Kidney epithelial cell (primary cell): Measurements from ENCODE around the gene SLFN12. TPM values are rescaled to one million over a fixed set of nuclear protein-coding genes. Genes with fewer than 3 reads are reported as not detected.
"Not testable (repeated sequence)": the region's sequence is repeated elsewhere in the genome, so short reads cannot be mapped to it uniquely, and the experiment has no call there.

ENCODE experiments used
- DNase-seq: peaks from one replicate; pipeline ENCODE4 v3.0.0-alpha.2; 2010; ENCODE audit warnings: low read depth
- H3K27me3 ChIP-seq: 2 replicates; pipeline ENCODE4 v1.6.0; 2011; ENCODE audit warnings: low read length; ENCODE audit not compliant: control insufficient read depth, insufficient read depth
- H3K36me3 ChIP-seq: 2 replicates; pipeline ENCODE4 v1.5.1; 2011; ENCODE audit warnings: low read length; ENCODE audit not compliant: control insufficient read depth, insufficient read depth
- H3K4me3 ChIP-seq: 2 replicates; pipeline ENCODE4 v1.5.1; 2011; ENCODE audit warnings: low read depth, mild to moderate bottlenecking, control low read depth, low read length
- CTCF ChIP-seq: IDR thresholded peaks from 2 replicates; pipeline ENCODE4 v1.5.1; 2011; ENCODE audit warnings: mild to moderate bottlenecking, moderate library complexity, low read length, control low read depth, inconsistent platforms; ENCODE audit not compliant: insufficient read depth, poor library complexity, severe bottlenecking
- total RNA-seq: library from RNA; depleted of rRNA; stranded (reverse); fragments of >200 nt; gene quantifications from 2 replicates; pipeline ENCODE4 v1.2.3, GENCODE V29; 2015

SLFN12 gene
- total RNA-seq, 1 donor from 2014 or later = 12.8 TPM

- H3K27me3 ChIP-seq = peaks cover 7% of the 10 kb centered on the region
- TF ChIP-seq CTCF = no peak
- no peak for DNase-seq
- peak overlapping the region; percentile 57 for H3K4me3 ChIP-seq
- H3K36me3 ChIP-seq = no peaks in the 10 kb centered on the region
These were observed 15.2 kb upstream of the SLFN12 start for GRCh38 chr17:35447499-35447898.

GRCh38 chr17:35438433-35438832, 6.1 kb upstream of the SLFN12 start:
- no peak for TF ChIP-seq CTCF
- no peak for DNase-seq
- Histone ChIP-seq H3K27me3 (no peaks in the 10 kb centered on the region), H3K4me3 (no peak overlapping the region), H3K36me3 (no peaks in the 10 kb centered on the region)

- Histone ChIP-seq H3K36me3 (no peaks in the 10 kb centered on the region), H3K4me3 (peak overlapping the region; percentile 70), H3K27me3 (no peaks in the 10 kb centered on the region)
- TF ChIP-seq CTCF = peak; percentile 40
- peak; percentile 99 for DNase-seq
These were observed 985 bp upstream of the SLFN12 start for GRCh38 chr17:35433075-35433894.

GRCh38 chr17:35429702-35430101, 2.6 kb downstream of the SLFN12 start:
- DNase-seq = no peak
- TF ChIP-seq CTCF = no peak
- Histone ChIP-seq H3K36me3 (no peaks in the 10 kb centered on the region), H3K27me3 (no peaks in the 10 kb centered on the region), H3K4me3 (no peak overlapping the region)

- Histone ChIP-seq H3K36me3 (no peaks in the 10 kb centered on the region), H3K4me3 (no peak overlapping the region), H3K27me3 (no peaks in the 10 kb centered on the region)
- no peak for DNase-seq
- TF ChIP-seq CTCF = no peak
These were observed 4.1 kb downstream of the SLFN12 start for GRCh38 chr17:35428229-35428628.

- Histone ChIP-seq H3K4me3 (no peak overlapping the region), H3K36me3 (no peaks in the 10 kb centered on the region), H3K27me3 (no peaks in the 10 kb centered on the region)
- TF ChIP-seq CTCF = no peak
- no peak for DNase-seq
These were observed 8.5 kb downstream of the SLFN12 start for GRCh38 chr17:35423761-35424160.

- not testable (repeated sequence) for H3K4me3 ChIP-seq, H3K27me3 ChIP-seq, H3K36me3 ChIP-seq, DNase-seq
These were observed 11.2 kb downstream of the SLFN12 start for GRCh38 chr17:35421069-35421468.
